OCI-LY1 (cell line): ENCODE results near the gene MOB2.

Experiments
- H2AFZ ChIP-seq: fragments of 200-600 bp; sonication (generic), shearing (Covaris generic); 2 replicates; pipeline ENCODE4 v1.6.0; 2014; ENCODE audit warnings: antibody characterized with exemption, mild to moderate bottlenecking, low read length
- H3F3A ChIP-seq: fragments of 200-600 bp; sonication (generic), shearing (Covaris generic); 2 replicates; pipeline ENCODE4 v1.6.0; 2014; ENCODE audit warnings: mild to moderate bottlenecking, antibody characterized with exemption, low read length, moderate library complexity; ENCODE audit not compliant: insufficient read depth
- H3K27ac ChIP-seq: fragments of 200-600 bp; sonication (generic); 2 replicates; pipeline ENCODE4 v1.5.1; 2014; ENCODE audit warnings: low read length, mixed run types, mild to moderate bottlenecking, low read depth; ENCODE audit not compliant: poor library complexity, severe bottlenecking
- H3K27me3 ChIP-seq: fragments of 200-600 bp; sonication (generic); 2 replicates; pipeline ENCODE4 v1.6.0; 2014; ENCODE audit warnings: antibody characterized with exemption, mild to moderate bottlenecking, low read length, moderate library complexity; ENCODE audit not compliant: insufficient read depth
- H3K36me3 ChIP-seq: fragments of 200-600 bp; sonication (generic); 2 replicates; pipeline ENCODE4 v1.6.1; 2014; ENCODE audit warnings: mild to moderate bottlenecking, antibody characterized with exemption, low read length, moderate library complexity, mixed read lengths; ENCODE audit not compliant: insufficient read depth
- H3K4me1 ChIP-seq: fragments of 200-600 bp; sonication (generic); 2 replicates; pipeline ENCODE4 v1.5.1; 2014; ENCODE audit warnings: mild to moderate bottlenecking, low read length, moderate library complexity; ENCODE audit not compliant: insufficient read depth, severe bottlenecking
- H3K4me2 ChIP-seq: fragments of 200-600 bp; sonication (generic), shearing (Covaris generic); 2 replicates; pipeline ENCODE4 v1.6.1; 2014; ENCODE audit warnings: low read length
- H3K4me3 ChIP-seq: fragments of 200-600 bp; sonication (generic); 2 replicates; pipeline ENCODE4 v1.5.1; 2014; ENCODE audit warnings: low read length, low read depth, mild to moderate bottlenecking, mixed read lengths; ENCODE audit not compliant: poor library complexity, severe bottlenecking
- H3K79me2 ChIP-seq: fragments of 200-600 bp; shearing (Covaris generic); 2 replicates; pipeline ENCODE4 v1.6.1; 2016; ENCODE audit warnings: mixed run types, low read length, mixed read lengths; ENCODE audit not compliant: insufficient read depth
- H3K9ac ChIP-seq: fragments of 200-600 bp; sonication (generic), shearing (Covaris generic); 2 replicates; pipeline ENCODE4 v1.6.1; 2014; ENCODE audit warnings: mild to moderate bottlenecking, low read length, mixed read lengths
- H3K9me2 ChIP-seq: fragments of 200-600 bp; sonication (generic), shearing (Covaris generic); 2 replicates; pipeline ENCODE4 v1.6.1; 2014; ENCODE audit warnings: low read depth, mild to moderate bottlenecking, low read length, mixed read lengths
- H3K9me3 ChIP-seq: fragments of 200-600 bp; shearing (Covaris generic); 2 replicates; pipeline ENCODE4 v1.6.1; 2014; ENCODE audit warnings: low read length, mixed read lengths
- H4K20me1 ChIP-seq: fragments of 200-600 bp; sonication (generic), shearing (Covaris generic); 2 replicates; pipeline ENCODE4 v1.6.0; 2016; ENCODE audit warnings: mild to moderate bottlenecking, low read length; ENCODE audit not compliant: insufficient read depth
- EZH2 ChIP-seq: fragments of 200-600 bp; sonication (generic), shearing (Covaris generic); IDR thresholded peaks from 2 replicates; pipeline ENCODE4 v1.8.0; 2017; ENCODE audit warnings: borderline replicate concordance, mixed run types, mild to moderate bottlenecking, antibody characterized with exemption, low read length, moderate library complexity, mixed read lengths
- TF ChIP-seq, protein P1 (sequence below): fragments of 200-600 bp; sonication (generic), shearing (Covaris generic); IDR thresholded peaks from 2 replicates; pipeline ENCODE4 v1.5.1; 2017; ENCODE audit warnings: mild to moderate bottlenecking, antibody characterized with exemption, low read length, moderate library complexity, mixed read lengths

MOB2 gene, protein sequence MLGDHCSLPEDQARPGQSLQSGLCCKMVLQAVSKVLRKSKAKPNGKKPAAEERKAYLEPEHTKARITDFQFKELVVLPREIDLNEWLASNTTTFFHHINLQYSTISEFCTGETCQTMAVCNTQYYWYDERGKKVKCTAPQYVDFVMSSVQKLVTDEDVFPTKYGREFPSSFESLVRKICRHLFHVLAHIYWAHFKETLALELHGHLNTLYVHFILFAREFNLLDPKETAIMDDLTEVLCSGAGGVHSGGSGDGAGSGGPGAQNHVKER

DNA sequence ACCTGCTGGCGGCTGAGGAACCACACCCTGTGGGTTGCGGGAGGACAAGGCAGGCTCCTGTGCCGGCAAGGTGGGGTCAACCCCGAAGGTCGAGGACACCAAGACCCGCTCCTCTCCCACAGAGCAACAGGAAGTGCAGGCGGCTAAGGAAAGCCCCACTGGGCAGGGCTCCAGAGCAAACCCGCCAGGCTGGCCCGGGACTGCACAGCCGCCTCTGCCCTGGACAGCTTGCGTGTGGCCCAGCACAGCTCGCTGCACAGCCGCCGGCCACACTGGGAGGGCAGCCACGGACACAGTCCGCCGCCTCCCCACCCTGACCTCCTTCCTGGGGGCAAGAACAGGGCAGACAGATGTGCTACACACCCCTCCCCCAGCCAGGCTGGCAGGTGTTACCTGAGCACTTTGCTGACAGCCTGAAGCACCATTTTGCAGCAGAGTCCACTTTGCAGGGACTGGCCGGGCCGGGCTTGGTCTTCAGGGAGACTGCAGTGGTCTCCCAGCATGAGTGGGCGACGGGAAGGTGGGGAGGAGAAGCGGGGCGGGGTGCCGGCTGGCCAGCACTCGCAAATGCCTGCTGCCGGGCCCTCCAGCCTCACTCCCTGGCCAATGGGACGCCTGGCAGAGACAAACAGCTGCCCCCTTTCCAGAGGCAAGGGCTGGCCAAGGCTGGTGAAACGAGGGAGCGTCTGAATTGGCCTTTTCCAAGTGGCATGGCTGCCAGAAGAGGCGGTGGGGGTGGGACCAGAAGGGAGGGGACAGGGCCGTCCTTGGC is at the start of gene MOB2:
Gene MOB2 (minus strand): TSS at position 726 of the 772 bp plus-strand sequence. CDS start 223 bp downstream, at position 503.
- Histone ChIP-seq H3K4me3 (no peak within 1 kb of the TSS), H3K27me3 (no peaks in the 10 kb centered on the region), H3K9ac (no peak within 1 kb of the TSS), H3K4me2 (no peak within 1 kb of the TSS), H3K79me2 (no peaks in the 10 kb centered on the region), H3K9me3 (no peaks in the 10 kb centered on the region), H3F3A (no peaks in the 10 kb centered on the region), H2AFZ (no peak within 1 kb of the TSS), H3K9me2 (no peaks in the 10 kb centered on the region), H4K20me1 (no peaks in the 10 kb centered on the region), H3K4me1 (no peaks in the 10 kb centered on the region), H3K27ac (no peak within 1 kb of the TSS), H3K36me3 (no peaks in the 10 kb centered on the region)
- TF ChIP-seq EZH2: no peak

DNA sequence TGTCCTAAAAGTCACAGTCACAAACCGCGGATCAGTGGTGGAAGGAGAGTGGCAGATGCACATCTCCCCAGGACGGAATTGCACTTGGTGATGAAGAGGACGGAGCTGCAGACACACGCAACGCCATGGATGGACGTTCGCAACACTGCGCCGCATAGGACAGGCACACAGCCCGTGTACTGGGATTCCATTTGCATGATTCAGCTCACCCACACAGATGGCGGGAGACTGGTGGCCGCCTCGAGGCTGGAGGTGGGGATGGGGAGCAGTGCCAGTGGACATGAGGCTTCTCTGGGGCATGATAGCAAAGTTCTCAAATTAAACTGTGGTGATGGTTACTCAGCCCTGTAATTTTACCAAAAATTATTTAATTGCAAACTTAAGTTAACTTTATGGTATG is 48.1 kb upstream of the MOB2 start:
- TF ChIP-seq, protein P1, sequence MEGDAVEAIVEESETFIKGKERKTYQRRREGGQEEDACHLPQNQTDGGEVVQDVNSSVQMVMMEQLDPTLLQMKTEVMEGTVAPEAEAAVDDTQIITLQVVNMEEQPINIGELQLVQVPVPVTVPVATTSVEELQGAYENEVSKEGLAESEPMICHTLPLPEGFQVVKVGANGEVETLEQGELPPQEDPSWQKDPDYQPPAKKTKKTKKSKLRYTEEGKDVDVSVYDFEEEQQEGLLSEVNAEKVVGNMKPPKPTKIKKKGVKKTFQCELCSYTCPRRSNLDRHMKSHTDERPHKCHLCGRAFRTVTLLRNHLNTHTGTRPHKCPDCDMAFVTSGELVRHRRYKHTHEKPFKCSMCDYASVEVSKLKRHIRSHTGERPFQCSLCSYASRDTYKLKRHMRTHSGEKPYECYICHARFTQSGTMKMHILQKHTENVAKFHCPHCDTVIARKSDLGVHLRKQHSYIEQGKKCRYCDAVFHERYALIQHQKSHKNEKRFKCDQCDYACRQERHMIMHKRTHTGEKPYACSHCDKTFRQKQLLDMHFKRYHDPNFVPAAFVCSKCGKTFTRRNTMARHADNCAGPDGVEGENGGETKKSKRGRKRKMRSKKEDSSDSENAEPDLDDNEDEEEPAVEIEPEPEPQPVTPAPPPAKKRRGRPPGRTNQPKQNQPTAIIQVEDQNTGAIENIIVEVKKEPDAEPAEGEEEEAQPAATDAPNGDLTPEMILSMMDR: no peak
- TF ChIP-seq EZH2: no peak

DNA sequence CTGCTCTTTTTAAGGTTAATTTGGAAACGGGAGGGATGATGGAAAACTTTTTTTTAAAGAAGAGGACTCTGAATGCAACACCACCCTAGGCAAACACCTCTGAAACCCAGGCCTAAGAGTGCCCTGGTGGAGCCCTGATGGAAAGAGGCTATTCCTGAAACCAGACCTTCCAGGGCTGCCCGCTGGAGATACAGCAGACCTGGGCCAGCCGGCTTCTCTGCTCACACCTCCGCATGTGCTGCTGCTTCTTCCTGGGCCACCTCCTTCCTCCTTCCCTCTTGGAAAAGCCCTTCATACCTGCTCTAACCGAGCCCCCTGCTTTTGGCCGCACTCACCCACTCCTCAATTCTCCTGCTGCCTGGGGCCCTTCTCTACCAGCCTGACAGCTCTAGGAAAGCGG is 47.6 kb upstream of the MOB2 start:
- no peaks in the 10 kb centered on the region for H3K79me2 ChIP-seq

More for the DNA sequence above, 48.1 kb upstream of the MOB2 start:
- H3K4me3 ChIP-seq: no peak overlapping the region
- H3K27ac ChIP-seq: no peak overlapping the region
- no peaks in the 10 kb centered on the region for H3K4me1 ChIP-seq
- no peak overlapping the region for H2AFZ ChIP-seq
- H3K4me2 ChIP-seq: no peak overlapping the region
- no peaks in the 10 kb centered on the region for H4K20me1 ChIP-seq
- H3K36me3 ChIP-seq: peaks cover 3% of the 10 kb centered on the region; the same call in 1 of the 2 replicates
- H3K9ac ChIP-seq: no peak overlapping the region
- H3K79me2 ChIP-seq: no peaks in the 10 kb centered on the region
- peaks cover 6% of the 10 kb centered on the region; the same call in 1 of the 2 replicates for H3K27me3 ChIP-seq
- H3K9me3 ChIP-seq: no peaks in the 10 kb centered on the region
- no peaks in the 10 kb centered on the region for H3K9me2 ChIP-seq
- H3F3A ChIP-seq: no peaks in the 10 kb centered on the region

More for the DNA sequence above, 47.6 kb upstream of the MOB2 start:
- H2AFZ ChIP-seq: no peak overlapping the region
- no peak overlapping the region for H3K9ac ChIP-seq
- no peak overlapping the region for H3K4me3 ChIP-seq
- H3K27me3 ChIP-seq: peaks cover 6% of the 10 kb centered on the region; the same call in 1 of the 2 replicates
- no peak overlapping the region for H3K27ac ChIP-seq
- H3K9me3 ChIP-seq: no peaks in the 10 kb centered on the region
- no peaks in the 10 kb centered on the region for H4K20me1 ChIP-seq
- no peak for TF ChIP-seq EZH2
- TF ChIP-seq, protein P1: no peak
- H3K9me2 ChIP-seq: no peaks in the 10 kb centered on the region
- H3K4me1 ChIP-seq: no peaks in the 10 kb centered on the region
- peaks cover 3% of the 10 kb centered on the region; the same call in 1 of the 2 replicates for H3K36me3 ChIP-seq
- H3K4me2 ChIP-seq: no peak overlapping the region
- no peaks in the 10 kb centered on the region for H3F3A ChIP-seq
